K562 (cell line): ENCODE data around the gene KDM4F. TPM values are rescaled to one million over a fixed set of nuclear protein-coding genes. Genes with fewer than 3 reads are reported as not detected.

Experiments used
- ATAC-seq: fragments of 200-7000 bp; cut with Tn5 transposase; 3 replicates; pipeline ENCODE4 v1.9.1; 2020; ENCODE audit warnings: moderate library complexity
- BruUV-seq: library from RNA; stranded (reverse); fragments of 400-500 nt; replicated peaks from 2 replicates; lab custom pipeline; 2021; lab: Mats Ljungman, UMichigan
- CTCF ChIA-PET: fragments of 300-600 bp; formaldehyde crosslinking; extraction: SDS; loops from one replicate; lab custom pipeline; 2021; ENCODE audit warnings: low intra/inter-chr PET ratio; lab: Yijun Ruan, JAX
- POLR2A ChIA-PET: fragments of 300-600, 350-650 bp; sonication (Branson Sonifier 250); formaldehyde crosslinking; extraction: SDS; loops from one replicate; lab custom pipeline; 2021; ENCODE audit warnings: antibody characterized with exemption, inconsistent platforms; lab: Yijun Ruan, JAX
- DNase-seq, 4 experiments: peaks; one replicate each; pipeline versions ENCODE4 v3.0.0 to v3.0.0-alpha.2; 2011 to 2018; ENCODE audit warnings: low spot score in 3 of 4, mixed read lengths in 3 of 4; ENCODE audit errors: extremely low read depth in 1 of 4
- FAIRE-seq: peaks from 2 replicates; lab custom pipeline; 2011; peaks lifted over from hg19 to GRCh38; lab: Jason Lieb, UNC
- H2AFZ ChIP-seq: 2 replicates; pipeline ENCODE4 v1.6.0; 2011; ENCODE audit warnings: low read depth, low read length, control low read depth, inconsistent platforms
- H3K27ac ChIP-seq: fragments of 200-600 bp; 3 replicates; pipeline ENCODE4 v1.8.0; 2011; ENCODE audit warnings: low read depth, mild to moderate bottlenecking, control low read depth, inconsistent platforms, low read length, moderate library complexity, mixed read lengths; ENCODE audit errors: extremely low read depth
- H3K27me3 ChIP-seq, 2 experiments: fragments of 300-600 bp in 1 of 2; 2 replicates in 1 of 2; 3 replicates in 1 of 2; pipeline versions ENCODE4 v1.6.0 to v1.8.0; 2011; ENCODE audit warnings: inconsistent platforms in 2 of 2, low read length in 2 of 2, mild to moderate bottlenecking in 1 of 2, mixed read lengths in 1 of 2, moderate library complexity in 1 of 2; ENCODE audit not compliant: control insufficient read depth in 2 of 2, insufficient read depth in 2 of 2
- H3K36me3 ChIP-seq: fragments of 300-600 bp; 3 replicates; pipeline ENCODE4 v1.8.0; 2011; ENCODE audit warnings: mild to moderate bottlenecking, low read length, inconsistent platforms; ENCODE audit not compliant: control insufficient read depth, insufficient read depth
- H3K4me1 ChIP-seq, 2 experiments: fragments of 200-600 bp in 1 of 2; replicated peaks in 1 of 2; 2 replicates in 1 of 2; 3 replicates in 1 of 2; pipeline versions ENCODE4 v1.5.1 to v1.8.0; 2011; ENCODE audit warnings: inconsistent platforms in 2 of 2, low read length in 2 of 2, mild to moderate bottlenecking in 1 of 2, mixed read lengths in 1 of 2, moderate library complexity in 1 of 2; ENCODE audit not compliant: control insufficient read depth in 2 of 2, insufficient read depth in 2 of 2
- H3K4me2 ChIP-seq: 2 replicates; pipeline ENCODE4 v1.6.1; 2011; ENCODE audit warnings: low read length, control low read depth, inconsistent platforms, mixed read lengths; ENCODE audit not compliant: insufficient read depth
- H3K4me3 ChIP-seq: fragments of 200-600 bp; sonication (generic), shearing (Covaris generic); 2 replicates; pipeline ENCODE4 v1.5.1; 2016; ENCODE audit warnings: control low read depth, inconsistent platforms
- H3K79me2 ChIP-seq: fragments of 200-600 bp; 3 replicates; pipeline ENCODE4 v1.8.0; 2011; ENCODE audit warnings: low read length, inconsistent platforms; ENCODE audit not compliant: control insufficient read depth, insufficient read depth
- H3K9ac ChIP-seq, 2 experiments: 2 replicates each; pipeline versions ENCODE4 v1.6.0 to v1.6.1; 2011; ENCODE audit warnings: low read depth in 2 of 2, low read length in 2 of 2, control low read depth in 1 of 2, inconsistent platforms in 1 of 2, mild to moderate bottlenecking in 1 of 2, mixed read lengths in 1 of 2; ENCODE audit not compliant: insufficient read depth in 1 of 2
- H3K9me1 ChIP-seq: one replicate; pipeline ENCODE4 v1.6.0; 2011; ENCODE audit warnings: inconsistent platforms, mild to moderate bottlenecking, low read length, moderate library complexity; ENCODE audit not compliant: control insufficient read depth, insufficient read depth
- H3K9me3 ChIP-seq: replicated peaks from 2 replicates; pipeline ENCODE4 v1.5.1; 2011; ENCODE audit warnings: low read depth, low read length, inconsistent platforms; ENCODE audit not compliant: control insufficient read depth, insufficient read depth
- H4K20me1 ChIP-seq: replicated peaks from 2 replicates; pipeline ENCODE4 v1.6.1; 2011; ENCODE audit warnings: low read length, inconsistent platforms, mixed read lengths; ENCODE audit not compliant: control insufficient read depth, insufficient read depth
- CGGBP1 ChIP-seq: fragments of 250-450 bp; sonication (Bioruptor Pico); IDR thresholded peaks from 2 replicates; pipeline ENCODE4 v1.9.0; 2021; ENCODE audit warnings: mild to moderate bottlenecking
- GTF2E2 ChIP-seq: fragments of 200-800 bp; sonication (Bioruptor generic); IDR thresholded peaks from 2 replicates; pipeline ENCODE4 v1.6.1; 2016; ENCODE audit warnings: missing genetic modification characterization, missing compliant biosample characterization
- MCM7 ChIP-seq, 2 experiments: fragments of 450-650 bp; IDR thresholded peaks; 2 replicates each; pipeline ENCODE4 v1.6.1; 2016 to 2018
- PHTF2 ChIP-seq: fragments of 250-450 bp; sonication (Bioruptor Pico); IDR thresholded peaks from 2 replicates; pipeline ENCODE4 v1.5.0; 2021; ENCODE audit warnings: mild to moderate bottlenecking
- PRPF4 ChIP-seq: fragments of 200-400 bp; formaldehyde crosslinking; IDR thresholded peaks from one replicate; pipeline ENCODE4 v1.6.1; 2017; ENCODE audit warnings: low read length, low read depth, mild to moderate bottlenecking; ENCODE audit not compliant: insufficient read depth, poor library complexity, severe bottlenecking
- SMARCB1 ChIP-seq: IDR thresholded peaks from 2 replicates; pipeline ENCODE4 v1.6.1; 2011; ENCODE audit warnings: improper control_type of control experiment, low read depth; ENCODE audit not compliant: insufficient read length
- U2AF1 ChIP-seq: fragments of 200-400 bp; formaldehyde crosslinking; optimal IDR thresholded peaks from 2 replicates; pipeline ENCODE3; 2017; ENCODE audit warnings: mild to moderate bottlenecking, low read depth, low read length, moderate library complexity
- ZNF239 ChIP-seq: fragments of 250-450 bp; sonication (Bioruptor Pico); IDR thresholded peaks from 2 replicates; pipeline ENCODE4 v1.4.0; 2020; ENCODE audit warnings: mild to moderate bottlenecking
- ZNF586 ChIP-seq: fragments of 450-650 bp; formaldehyde crosslinking; conservative IDR thresholded peaks from 2 replicates; pipeline ENCODE4 v1.4.0; 2020; ENCODE audit warnings: mild to moderate bottlenecking, moderate library complexity
- ZNF707 ChIP-seq: fragments of 250-450 bp; sonication (Bioruptor Pico); conservative IDR thresholded peaks from 2 replicates; pipeline ENCODE4 v1.8.0; 2022; ENCODE audit warnings: inconsistent platforms, mild to moderate bottlenecking, moderate library complexity
- WGBS: fragments of 100-300 bp; shearing (Covaris generic); methylation state at CpG from one replicate; pipeline ENCODE4 v1.1.6; 2016; ENCODE audit warnings: low coverage, mixed read lengths; ENCODE audit not compliant: insufficient coverage; ENCODE audit errors: missing lambda C conversion rate; 5-methylcytosine and 5-hydroxymethylcytosine counted together
- in situ Hi-C: fragments of 300-500 bp; cut with MboI; formaldehyde crosslinking; loops from 4 replicates; pipeline ENCODE4 v1.15.0; 2018; ENCODE audit warnings: inconsistent platforms, mixed read lengths
- intact Hi-C: fragments of 100-400 bp; cut with micrococcal nuclease; formaldehyde crosslinking; loops from 2 replicates; pipeline ENCODE4 v1.14.2; 2022
- polyA plus RNA-seq, 8 experiments: library from polyadenylated mRNA; depleted of rRNA in 4 of 8; stranded (reverse) in 5 of 8; unstranded in 3 of 8; fragments of >200 nt; fragmentation: Nextera tagmentation in 2 of 8; fragmentation: Illumina TruSeq in 1 of 8; extraction: Ambion mirVana in 2 of 8; extraction: Trizol in 1 of 8; gene quantifications; 2 replicates each; pipeline versions ENCODE4 v1.2.1 to v1.2.3, GENCODE V29; 2011 to 2014; ENCODE audit warnings: inconsistent platforms in 1 of 8, missing spikeins in 1 of 8
- total RNA-seq, 7 experiments: library from RNA; depleted of rRNA in 6 of 7; stranded (reverse); fragments of >200 nt in 6 of 7; fragmentation: Illumina TruSeq in 2 of 7; extraction: Trizol in 2 of 7; gene quantifications; 2 replicates each; pipeline versions ENCODE4 v1.2.1 to v1.2.3, GENCODE V29; 2011 to 2021; ENCODE audit warnings: low replicate concordance in 1 of 7
- TF ChIP-seq, protein P1 (sequence below): fragments of 450-650 bp; formaldehyde crosslinking; IDR thresholded peaks from 2 replicates; pipeline ENCODE4 v1.4.0; 2022; ENCODE audit warnings: missing genetic modification characterization
- TF ChIP-seq, protein P2 (sequence below), 2 experiments: fragments of 450-650 bp in 1 of 2; sonication (generic) in 1 of 2; formaldehyde crosslinking in 1 of 2; IDR thresholded peaks; 2 replicates each; pipeline versions ENCODE4 v1.7.1 to v1.9.0; 2016 to 2022; ENCODE audit warnings: inconsistent platforms in 1 of 2, mild to moderate bottlenecking in 1 of 2, missing genetic modification reagents in 1 of 2

Gene KDM4F
- total and polyA plus RNA-seq, 9 of the 15 experiments (the other 6 are each of a cell fraction or from before 2014, with no cell fraction given), result not detected

DNA sequence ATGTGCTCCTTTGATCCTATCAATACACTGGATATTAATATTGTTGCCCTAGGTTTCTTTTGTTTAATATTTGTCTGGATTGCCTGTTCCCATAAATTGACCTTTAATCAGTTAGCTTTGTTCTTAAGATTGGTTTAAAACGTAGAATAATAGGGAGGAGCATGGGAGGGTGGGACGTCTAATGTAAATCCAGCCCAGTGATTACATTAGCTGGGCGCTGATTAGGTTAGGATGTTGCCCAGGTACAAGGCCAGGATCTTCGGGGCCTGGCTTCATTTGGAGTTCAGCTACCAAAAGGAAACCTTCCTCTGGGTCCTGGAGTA is 17.5 kb downstream of the KDM4F start, which contains the start of gene SRSF8:
Gene SRSF8, plus strand, starts transcription at position 204 of the 323 bp plus-strand sequence. CDS start 308 bp downstream, outside the sequence.
- CTCF ChIA-PET, result no interaction called here
- in situ Hi-C loops (no loop called here), intact Hi-C loops (loop anchor here (5.0 to 10.0 kb wide), 4 partner anchors 94 to 698 kb away; partner anchors contain the start of genes CWC15, KDM4D and SESN3)
- no peaks in the 10 kb centered on the region for H4K20me1 ChIP-seq
- ATAC-seq (peak; percentile 43), DNase-seq (no peak), FAIRE-seq (peak; percentile 23)
- H3K27ac ChIP-seq, result peak within 1 kb of the TSS; percentile 94
- peak within 1 kb of the TSS; percentile 97 for H3K4me2 ChIP-seq
- peaks cover 0 to 5% of the 10 kb centered on the region in 2 experiments; a peak in 3 of 5 replicates for H3K4me1 ChIP-seq
- POLR2A ChIA-PET, result interaction anchor here (0.7 to 3.7 kb wide), 13 partner anchors 9 to 157 kb away, joined by 3 to 29 read pairs (median 5); no protein-coding TSS in a partner anchor
- no peaks in the 10 kb centered on the region for H3K9me3 ChIP-seq
- no peaks in the 10 kb centered on the region for H3K27me3 ChIP-seq
- no peaks in the 10 kb centered on the region for H3K9me1 ChIP-seq
- H2AFZ ChIP-seq, result peak within 1 kb of the TSS; percentile 95
- WGBS, result 2% methylated on average over 3 of the region's 4 CpGs
- peaks cover 38% of the 10 kb centered on the region for H3K79me2 ChIP-seq
- peaks cover 9% of the 10 kb centered on the region; the same call in 2 of the 3 replicates for H3K36me3 ChIP-seq
- peak within 1 kb of the TSS; percentile 86 for H3K4me3 ChIP-seq
- BruUV-seq, result no TSS peak
- H3K9ac ChIP-seq, result peak within 1 kb of the TSS; percentile 96 to 100
- TF ChIP-seq, protein P1, sequence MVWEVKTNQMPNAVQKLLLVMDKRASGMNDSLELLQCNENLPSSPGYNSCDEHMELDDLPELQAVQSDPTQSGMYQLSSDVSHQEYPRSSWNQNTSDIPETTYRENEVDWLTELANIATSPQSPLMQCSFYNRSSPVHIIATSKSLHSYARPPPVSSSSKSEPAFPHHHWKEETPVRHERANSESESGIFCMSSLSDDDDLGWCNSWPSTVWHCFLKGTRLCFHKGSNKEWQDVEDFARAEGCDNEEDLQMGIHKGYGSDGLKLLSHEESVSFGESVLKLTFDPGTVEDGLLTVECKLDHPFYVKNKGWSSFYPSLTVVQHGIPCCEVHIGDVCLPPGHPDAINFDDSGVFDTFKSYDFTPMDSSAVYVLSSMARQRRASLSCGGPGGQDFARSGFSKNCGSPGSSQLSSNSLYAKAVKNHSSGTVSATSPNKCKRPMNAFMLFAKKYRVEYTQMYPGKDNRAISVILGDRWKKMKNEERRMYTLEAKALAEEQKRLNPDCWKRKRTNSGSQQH (CRISPR knock-in tag), result no peak
- TF ChIP-seq SMARCB1 (no peak), ZNF239 (CRISPR knock-in tag) (no peak), U2AF1 (peak; percentile 1), PHTF2 (CRISPR knock-in tag) (no peak), GTF2E2 (tag) (0 out of 2 replicates have a peak, but pooled peaks have one; percentile 43), PRPF4 (no peak), ZNF586 (CRISPR knock-in tag) (no peak), ZNF707 (CRISPR knock-in tag) (no peak), MCM7 (IDR thresholded peaks at IDR 0.05) (no peak), CGGBP1 (no peak)
- TF ChIP-seq, protein P2, sequence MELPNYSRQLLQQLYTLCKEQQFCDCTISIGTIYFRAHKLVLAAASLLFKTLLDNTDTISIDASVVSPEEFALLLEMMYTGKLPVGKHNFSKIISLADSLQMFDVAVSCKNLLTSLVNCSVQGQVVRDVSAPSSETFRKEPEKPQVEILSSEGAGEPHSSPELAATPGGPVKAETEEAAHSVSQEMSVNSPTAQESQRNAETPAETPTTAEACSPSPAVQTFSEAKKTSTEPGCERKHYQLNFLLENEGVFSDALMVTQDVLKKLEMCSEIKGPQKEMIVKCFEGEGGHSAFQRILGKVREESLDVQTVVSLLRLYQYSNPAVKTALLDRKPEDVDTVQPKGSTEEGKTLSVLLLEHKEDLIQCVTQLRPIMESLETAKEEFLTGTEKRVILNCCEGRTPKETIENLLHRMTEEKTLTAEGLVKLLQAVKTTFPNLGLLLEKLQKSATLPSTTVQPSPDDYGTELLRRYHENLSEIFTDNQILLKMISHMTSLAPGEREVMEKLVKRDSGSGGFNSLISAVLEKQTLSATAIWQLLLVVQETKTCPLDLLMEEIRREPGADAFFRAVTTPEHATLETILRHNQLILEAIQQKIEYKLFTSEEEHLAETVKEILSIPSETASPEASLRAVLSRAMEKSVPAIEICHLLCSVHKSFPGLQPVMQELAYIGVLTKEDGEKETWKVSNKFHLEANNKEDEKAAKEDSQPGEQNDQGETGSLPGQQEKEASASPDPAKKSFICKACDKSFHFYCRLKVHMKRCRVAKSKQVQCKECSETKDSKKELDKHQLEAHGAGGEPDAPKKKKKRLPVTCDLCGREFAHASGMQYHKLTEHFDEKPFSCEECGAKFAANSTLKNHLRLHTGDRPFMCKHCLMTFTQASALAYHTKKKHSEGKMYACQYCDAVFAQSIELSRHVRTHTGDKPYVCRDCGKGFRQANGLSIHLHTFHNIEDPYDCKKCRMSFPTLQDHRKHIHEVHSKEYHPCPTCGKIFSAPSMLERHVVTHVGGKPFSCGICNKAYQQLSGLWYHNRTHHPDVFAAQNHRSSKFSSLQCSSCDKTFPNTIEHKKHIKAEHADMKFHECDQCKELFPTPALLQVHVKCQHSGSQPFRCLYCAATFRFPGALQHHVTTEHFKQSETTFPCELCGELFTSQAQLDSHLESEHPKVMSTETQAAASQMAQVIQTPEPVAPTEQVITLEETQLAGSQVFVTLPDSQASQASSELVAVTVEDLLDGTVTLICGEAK (IDR thresholded peaks at IDR 0.05), result 0 out of 2 replicates have a peak, but pooled peaks have one; percentile 24
- TF ChIP-seq, protein P2 (CRISPR knock-in tag; IDR thresholded peaks at IDR 0.05), result no peak
